GM18505 (cell line): ENCODE measurements around the gene CERS6.

Experiments used
- ATAC-seq: cut with Tn5 transposase; IDR thresholded peaks from one replicate; pipeline ENCODE4 v1.9.1; 2021; ENCODE audit not compliant: unreplicated experiment
- POLR2A ChIP-seq: IDR thresholded peaks from 4 replicates; pipeline ENCODE4 v1.6.1; 2011; ENCODE audit warnings: borderline replicate concordance; ENCODE audit not compliant: insufficient read depth, insufficient read length; ENCODE audit errors: extremely low read depth

The CERS6 gene

GRCh38 chr2:168717790-168718502 is 261.9 kb downstream of the CERS6 start:
- no peak for TF ChIP-seq POLR2A

GRCh38 chr2:168718622-168719021 is 262.6 kb downstream of the CERS6 start:
- ATAC-seq = no peak
- no peak for TF ChIP-seq POLR2A

More at GRCh38 chr2:168717790-168718502, 261.9 kb downstream of the CERS6 start:
- no peak for ATAC-seq

- ATAC-seq = no peak
- no peak for TF ChIP-seq POLR2A
Observed at GRCh38 chr2:168719446-168719845, 263.4 kb downstream of the CERS6 start.

- ATAC-seq = no peak
- TF ChIP-seq POLR2A = no peak
Observed at GRCh38 chr2:168722592-168722991, 266.5 kb downstream of the CERS6 start.

GRCh38 chr2:168723275-168723899 is 267.3 kb downstream of the CERS6 start:
- TF ChIP-seq POLR2A = no peak
- ATAC-seq = no peak

GRCh38 chr2:168726375-168726774 is 270.3 kb downstream of the CERS6 start:
- TF ChIP-seq POLR2A = no peak
- ATAC-seq = no peak

- no peak for ATAC-seq
- TF ChIP-seq POLR2A = no peak
Observed at GRCh38 chr2:168727904-168728470, 271.9 kb downstream of the CERS6 start.

- TF ChIP-seq POLR2A = no peak
- no peak for ATAC-seq
Observed at GRCh38 chr2:168729455-168729854, 273.4 kb downstream of the CERS6 start.

GRCh38 chr2:168730344-168730743 is 274.3 kb downstream of the CERS6 start:
- no peak for ATAC-seq

GRCh38 chr2:168731002-168731401 is 274.9 kb downstream of the CERS6 start:
- no peak for ATAC-seq
- TF ChIP-seq POLR2A = no peak

More at GRCh38 chr2:168730344-168730743, 274.3 kb downstream of the CERS6 start:
- no peak for TF ChIP-seq POLR2A

GRCh38 chr2:168731616-168732015 is 275.5 kb downstream of the CERS6 start:
- no peak for TF ChIP-seq POLR2A
- no peak for ATAC-seq

- no peak for TF ChIP-seq POLR2A
- no peak for ATAC-seq
Observed at GRCh38 chr2:168732100-168732499, 276.0 kb downstream of the CERS6 start.

GRCh38 chr2:168732506-168732905 is 276.4 kb downstream of the CERS6 start:
- no peak for ATAC-seq
- no peak for TF ChIP-seq POLR2A
